Suppressor macrophage treated with lipopolysaccharide for 1 hour (primary cell): Measurements from ENCODE around the gene HYAL3.
"Not testable (repeated sequence)": the region's sequence is repeated elsewhere in the genome, so short reads cannot be mapped to it uniquely, and the experiment has no call there.

Source experiments
- DNase-seq, 3 donors: peaks; one replicate each; pipeline ENCODE4 v3.0.0-alpha.2; 2020 to 2022

Gene HYAL3

DNA sequence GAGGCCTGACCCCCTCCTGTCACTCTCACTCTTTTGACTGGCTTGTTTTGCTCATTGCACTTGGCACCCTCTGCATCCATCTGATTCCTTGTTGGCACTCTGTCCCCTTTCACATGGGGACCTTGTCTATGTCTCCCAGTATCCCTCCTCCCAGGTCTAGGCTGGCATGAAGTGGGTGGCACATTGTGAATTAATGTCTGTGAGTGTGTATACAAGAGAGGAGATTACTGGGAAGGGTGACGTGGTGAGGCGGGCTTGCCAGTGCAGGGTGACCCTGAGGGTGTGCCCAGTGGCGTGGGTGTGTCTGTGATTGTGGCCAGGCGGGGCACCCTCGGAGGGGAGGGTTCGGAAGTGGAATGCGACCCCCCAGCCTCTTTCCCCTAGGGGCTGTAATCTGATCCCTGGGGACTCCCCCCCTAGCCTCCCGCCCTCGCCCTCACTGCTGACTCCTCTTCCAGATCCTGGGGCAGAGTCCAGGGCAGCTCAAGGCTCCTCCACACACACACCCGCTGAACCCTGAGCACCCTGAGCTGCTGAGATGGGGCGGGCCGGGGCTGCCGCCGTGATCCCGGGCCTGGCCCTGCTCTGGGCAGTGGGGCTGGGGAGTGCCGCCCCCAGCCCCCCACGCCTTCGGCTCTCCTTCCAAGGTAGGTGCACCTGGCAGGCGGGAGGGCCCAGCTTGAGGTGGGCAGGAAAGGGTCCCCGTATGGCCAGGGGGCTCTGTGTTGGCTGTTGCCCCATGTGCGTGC lies 30.3 kb downstream of the HYAL3 start, which contains the start of gene SEMA3B:
TSS of gene SEMA3B (plus strand) at position 445 of the 749 bp plus-strand sequence. CDS start at position 539, 94 bp downstream.
- no peak for DNase-seq

DNA sequence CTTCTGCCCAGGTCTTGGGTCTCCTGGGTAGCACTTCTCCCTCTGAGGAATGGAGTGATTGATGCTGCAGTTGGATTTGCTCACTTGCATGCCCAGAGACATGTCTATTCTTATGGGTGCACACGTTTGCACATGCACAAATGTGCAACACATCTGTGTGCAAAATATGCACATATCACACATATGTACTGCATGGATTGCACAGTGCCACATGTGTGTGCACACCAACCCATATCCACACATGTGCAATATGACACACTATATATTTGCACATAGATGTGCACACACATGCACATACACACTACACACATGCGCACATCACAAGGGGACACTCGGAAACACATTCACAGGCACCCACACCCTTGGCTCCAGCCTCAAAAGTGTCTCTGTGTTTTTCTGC lies 30.9 kb downstream of the HYAL3 start:
- no peak for DNase-seq

DNA sequence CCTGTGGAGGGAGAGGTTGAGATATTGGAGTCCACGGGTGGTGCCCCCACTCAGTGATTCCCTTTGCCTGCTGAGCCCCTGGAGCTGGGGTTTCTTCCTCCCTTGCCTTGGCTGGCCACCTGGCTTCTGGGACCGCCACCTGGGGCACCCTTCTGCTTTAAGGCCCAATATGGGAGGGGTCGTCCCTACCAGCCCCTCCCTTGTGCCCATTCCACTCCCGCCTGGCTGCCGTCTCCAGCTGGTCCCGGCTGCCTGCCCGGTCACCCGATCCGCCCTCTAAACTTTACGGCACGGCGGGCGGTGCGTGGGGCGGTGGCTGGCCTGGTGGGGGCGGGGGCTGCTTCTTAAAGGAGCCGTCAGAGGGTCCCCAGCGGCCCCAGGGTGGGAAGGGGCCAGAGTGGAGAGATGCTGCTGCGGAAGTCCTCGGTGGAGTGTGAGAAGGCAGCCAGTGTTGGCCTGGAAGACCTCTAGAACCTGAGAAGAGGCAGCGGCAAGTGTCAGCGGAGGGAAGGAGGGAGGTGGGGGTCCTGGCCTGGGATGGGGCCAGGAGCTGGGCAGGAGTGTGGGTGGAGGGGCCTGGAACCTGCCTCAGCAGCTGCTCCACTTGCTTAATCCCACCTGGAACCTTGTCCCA lies 31.8 kb downstream of the HYAL3 start:
- DNase-seq, result no peak

DNA sequence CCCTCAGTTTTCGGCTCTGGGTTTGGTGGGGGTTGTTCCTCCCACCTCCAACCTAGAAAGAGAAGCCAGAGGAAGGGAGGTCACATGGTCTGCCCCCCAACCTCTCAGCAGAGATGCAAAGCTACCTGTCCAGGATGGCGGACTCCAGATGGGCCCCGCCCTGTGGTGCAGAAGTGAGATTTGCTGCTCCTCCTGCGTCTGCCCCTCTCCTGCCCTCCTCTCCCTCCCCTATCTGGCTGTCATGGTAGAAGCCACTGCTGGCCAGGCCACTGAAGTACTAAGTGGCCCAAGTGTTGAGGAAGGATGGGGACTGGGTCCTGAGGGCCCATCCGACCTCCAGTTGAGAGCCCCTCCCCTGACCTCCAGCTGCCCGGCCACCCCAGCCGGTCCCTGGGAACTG lies 32.4 kb downstream of the HYAL3 start:
- DNase-seq, result no peak

DNA sequence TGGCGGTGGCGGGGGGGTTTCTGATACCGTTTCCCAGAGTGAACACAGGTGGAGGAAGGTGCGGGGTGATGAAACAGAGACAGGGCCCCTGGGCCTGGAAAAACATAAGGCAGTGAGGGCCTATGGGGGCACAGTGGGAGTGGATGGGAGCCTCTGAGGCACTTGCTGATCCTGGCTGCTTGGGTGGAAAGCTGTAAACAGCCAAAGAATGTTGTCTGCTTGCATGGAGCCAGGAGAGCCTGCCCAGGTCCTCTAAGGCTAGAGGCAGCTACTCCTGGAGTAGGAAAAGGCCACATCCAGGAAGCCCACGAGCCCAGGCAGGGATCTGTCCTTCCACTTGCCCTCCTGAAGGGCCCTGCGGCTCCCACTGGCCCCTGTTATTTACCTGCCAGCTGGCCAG lies 33.2 kb downstream of the HYAL3 start:
- no peak for DNase-seq

DNA sequence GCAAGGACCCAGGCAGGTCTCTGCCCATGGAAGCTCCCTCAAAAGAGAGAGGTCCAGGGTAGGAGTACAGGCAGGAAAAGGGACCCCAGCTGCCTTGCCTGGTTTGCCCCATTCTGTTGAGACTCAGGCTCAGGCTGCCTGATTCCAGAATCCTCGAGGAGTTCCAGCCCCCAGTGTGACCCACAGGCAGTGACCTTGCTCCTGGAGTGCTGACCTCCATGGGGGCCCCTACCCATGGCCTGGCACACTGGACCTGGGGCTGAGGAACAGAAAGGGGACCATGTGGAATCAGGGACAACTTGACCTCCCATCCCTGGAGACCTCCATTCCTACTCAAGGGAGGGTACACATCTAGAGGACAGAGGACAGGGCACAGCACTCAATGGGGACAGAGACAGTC lies 33.6 kb downstream of the HYAL3 start:
- DNase-seq, result no peak

DNA sequence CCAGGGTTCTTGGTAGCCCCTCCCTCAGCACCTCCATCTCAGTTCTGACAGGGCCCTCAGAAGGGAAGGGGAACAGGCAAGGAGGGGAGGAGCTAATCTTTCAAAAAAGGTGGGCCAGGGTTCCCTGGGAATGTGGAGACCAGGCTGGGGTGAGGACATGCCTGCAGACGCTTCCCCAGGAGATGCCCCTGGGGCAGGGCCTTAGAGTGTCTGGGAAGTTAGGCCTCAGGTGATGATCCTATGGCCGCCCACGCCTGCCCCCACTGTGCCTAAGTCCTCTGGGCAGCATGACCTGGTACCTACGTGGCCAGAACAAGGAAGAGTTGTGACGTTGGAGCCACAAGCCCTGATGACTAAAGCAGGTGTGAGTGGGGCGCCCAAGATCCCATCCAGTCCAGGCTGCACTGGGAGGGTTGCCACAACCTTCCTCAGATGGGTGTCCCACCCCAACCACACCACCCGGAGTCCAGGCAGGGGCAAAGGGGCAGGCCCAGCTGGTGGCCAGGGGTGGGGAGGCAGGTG lies 34.2 kb downstream of the HYAL3 start:
- no peak for DNase-seq

DNA sequence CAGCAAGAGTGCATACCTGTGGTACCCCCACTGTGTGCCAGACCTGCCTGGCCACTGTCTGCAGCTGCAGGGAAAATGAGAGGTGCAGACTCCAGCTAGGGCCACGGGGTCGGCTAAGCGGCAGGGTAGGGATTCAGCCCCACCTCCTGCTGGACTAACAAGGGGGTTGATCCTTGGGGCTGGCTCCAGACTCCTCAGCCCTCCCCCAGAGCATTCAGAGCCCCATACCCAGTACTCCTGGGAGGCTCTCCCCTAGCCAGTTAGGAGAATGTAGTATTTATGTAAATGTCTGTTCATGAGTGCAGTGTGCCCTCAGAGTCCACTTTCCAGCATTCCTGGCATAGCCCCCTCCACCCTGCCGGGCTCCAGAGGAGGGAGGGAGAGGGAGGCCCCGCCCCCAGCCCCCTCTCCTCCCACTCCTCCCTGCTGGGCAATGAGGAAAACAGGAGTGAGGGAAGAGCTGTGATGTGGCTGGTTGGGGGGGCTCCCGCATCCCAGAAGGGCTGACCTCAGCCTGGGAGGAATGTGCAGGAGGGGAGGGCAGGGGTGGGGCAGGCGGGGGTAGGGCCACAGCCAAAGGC lies 34.7 kb downstream of the HYAL3 start:
- DNase-seq, result no peak

DNA sequence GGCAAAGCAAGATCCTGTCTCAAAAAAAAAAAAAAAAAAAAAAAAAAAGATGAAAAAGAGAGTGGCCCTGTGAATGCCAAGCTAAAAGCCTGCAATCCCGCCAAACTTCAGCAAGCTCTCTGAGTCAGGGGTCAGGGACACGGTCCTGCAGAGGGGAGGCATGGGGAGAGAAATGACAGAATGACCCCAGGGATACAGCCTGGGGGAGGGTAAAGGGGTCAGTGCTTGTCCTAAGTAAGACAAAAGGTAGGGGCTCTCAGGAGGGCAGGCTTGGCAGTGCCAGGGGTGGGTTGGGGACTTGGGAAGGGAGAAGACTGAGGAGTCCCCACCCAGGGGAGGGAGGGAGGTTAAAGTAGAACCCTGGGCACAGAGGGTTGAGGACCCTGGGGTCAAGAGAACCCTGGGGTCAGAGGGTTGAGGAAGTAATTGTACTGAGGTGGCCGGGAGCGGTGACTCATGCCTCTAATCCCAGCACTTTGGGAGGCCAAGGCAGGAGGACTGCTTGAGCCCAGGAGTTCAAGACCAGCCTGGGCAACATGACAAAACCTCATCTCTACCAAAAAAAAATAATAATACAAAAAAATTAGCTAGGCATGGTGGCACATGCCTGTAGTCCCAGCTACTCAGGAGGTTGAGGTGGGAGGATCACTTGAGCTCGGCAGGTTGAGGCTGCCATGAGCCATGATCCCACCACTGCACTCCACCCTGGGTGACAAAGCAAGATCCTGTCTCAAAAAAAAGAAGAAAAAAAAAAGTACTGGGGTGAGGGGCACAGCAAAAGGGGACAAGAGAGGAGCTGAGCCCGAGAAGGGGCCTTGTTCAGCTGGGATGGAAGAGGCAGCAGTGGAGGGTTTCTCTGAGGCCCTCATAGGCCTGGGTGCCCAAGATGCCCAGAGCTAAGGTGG lies 35.5 kb downstream of the HYAL3 start:
- no peak for DNase-seq

DNA sequence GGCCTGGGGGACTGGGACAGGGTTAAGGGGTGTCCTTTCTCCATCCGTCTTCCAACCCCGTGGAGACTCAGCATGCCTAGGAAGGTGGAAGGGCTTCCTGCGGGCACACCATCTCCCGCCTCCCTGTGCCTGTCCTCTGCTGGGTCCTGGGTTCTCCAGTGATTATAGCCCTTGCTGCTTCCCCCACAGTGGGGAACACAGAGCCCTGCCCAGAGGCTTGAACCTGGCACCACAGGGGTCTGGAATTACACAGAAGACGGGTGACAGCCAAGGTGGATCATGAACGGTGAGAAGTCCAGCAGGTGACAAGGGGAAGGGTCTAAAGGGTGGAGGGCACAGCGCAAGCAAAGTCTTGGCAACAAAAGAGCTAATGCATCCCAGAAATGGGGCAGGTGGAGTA lies 36.4 kb downstream of the HYAL3 start:
- no peak for DNase-seq

DNA sequence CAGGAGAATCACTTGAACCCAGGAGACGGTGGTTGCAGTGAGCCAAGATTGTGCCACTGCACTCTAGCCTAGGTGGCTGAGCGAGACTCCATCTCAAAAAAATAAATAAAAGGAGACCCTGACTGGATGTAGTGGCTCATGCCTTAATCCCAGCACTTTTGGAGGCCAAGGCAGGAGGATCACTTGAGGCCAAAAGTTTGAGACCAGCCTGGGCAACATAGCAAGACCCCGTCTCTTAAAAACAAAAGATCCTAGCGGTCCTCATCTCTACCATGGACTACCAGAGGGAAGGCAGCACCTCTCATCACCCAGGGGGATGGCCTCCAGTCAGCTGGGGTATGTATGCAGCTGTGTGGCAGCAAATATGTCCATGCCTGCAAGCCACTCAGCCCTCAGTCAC lies 37.0 kb downstream of the HYAL3 start:
- DNase-seq, result not testable (repeated sequence)

DNA sequence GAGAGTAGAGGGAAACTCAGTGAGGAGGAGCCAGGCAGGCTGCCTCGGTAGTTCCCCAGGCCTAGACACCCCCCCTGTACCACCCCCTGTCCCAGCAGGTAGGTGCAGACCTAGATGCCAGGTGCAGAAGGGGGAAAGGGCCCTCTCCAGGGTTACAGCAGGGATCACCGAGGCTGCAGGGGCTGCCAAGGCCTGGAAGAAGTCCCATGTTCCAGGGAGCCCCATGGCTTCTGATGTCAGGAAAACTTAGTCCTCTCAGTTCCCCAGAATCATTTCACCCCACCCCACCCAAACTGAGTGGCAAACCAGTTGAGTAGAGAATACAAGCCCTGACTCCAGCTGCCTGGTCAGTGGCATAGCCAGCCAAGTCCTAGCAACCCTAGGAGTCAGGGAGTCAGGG lies 37.7 kb downstream of the HYAL3 start:
- DNase-seq, result no peak

DNA sequence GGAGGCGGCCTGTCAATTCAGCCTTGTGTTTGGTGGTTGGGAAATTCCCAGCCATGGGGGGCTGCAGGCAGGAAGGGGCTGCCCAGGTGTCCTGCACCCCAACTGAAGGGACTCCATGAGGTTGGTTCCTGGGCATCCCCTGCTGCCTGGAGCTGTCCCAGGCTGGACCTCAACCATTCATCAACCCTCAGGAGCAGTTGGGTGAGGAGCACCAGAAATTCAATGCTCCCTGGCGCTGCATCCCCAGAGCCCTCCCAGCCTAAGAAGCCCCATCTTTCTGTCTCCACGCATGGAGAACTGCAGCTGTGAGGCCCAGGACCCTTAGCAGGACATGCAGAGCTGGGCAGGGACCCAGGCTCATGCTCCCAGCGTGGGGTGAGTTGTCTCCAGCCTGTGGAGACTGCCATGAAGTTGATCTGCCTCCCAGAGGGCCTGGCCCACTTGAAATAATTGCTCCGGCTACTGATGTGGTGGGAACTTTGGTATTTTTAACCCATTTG lies 38.2 kb downstream of the HYAL3 start:
- no peak for DNase-seq

DNA sequence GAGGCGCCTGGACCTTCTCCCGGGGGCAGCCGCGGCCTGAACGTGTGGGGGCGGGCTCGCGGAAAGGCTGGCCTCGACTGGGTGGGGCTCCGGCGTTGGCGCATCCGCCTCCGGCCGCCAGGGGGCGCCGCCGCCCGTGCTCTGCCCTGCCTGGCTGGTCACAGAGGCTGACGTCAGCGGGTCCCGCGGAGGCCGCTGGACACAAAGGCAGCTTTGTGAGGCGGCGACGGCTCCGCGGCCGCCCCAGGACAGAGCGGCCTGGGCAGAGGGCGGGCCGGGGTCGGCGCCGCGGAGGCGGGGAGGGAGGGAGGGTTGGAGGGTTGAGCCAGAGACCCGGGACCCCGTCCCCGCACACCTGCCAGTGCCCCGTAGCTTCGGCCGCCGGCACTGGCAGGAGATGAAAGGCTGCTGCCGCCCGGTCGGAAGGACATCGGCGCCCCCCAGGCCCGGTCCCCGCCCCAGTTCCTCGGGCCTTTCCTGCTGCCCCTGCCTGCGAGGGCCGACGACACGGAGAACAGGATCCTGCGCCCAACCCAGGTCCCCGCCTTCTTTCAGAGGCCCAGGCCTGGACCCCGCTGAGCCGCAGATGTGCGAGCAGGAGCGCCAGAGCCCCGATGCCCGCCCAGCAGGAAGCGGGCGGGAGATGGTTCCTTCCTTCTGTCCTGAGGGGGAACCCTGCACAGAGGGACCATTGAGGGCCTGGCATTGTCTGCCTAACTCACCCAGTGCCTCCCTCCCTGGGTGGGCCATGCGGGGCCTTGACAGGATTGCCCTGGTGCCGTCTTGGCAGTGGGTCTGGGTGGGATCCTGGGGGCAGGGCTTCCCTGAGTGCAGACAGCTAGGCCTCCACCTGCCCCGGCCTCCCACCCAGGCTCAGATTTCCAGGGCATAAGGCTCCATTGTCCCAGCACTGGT lies 38.9 kb downstream of the HYAL3 start:
- peak; percentile 94 to 97 (median 95) for DNase-seq

DNA sequence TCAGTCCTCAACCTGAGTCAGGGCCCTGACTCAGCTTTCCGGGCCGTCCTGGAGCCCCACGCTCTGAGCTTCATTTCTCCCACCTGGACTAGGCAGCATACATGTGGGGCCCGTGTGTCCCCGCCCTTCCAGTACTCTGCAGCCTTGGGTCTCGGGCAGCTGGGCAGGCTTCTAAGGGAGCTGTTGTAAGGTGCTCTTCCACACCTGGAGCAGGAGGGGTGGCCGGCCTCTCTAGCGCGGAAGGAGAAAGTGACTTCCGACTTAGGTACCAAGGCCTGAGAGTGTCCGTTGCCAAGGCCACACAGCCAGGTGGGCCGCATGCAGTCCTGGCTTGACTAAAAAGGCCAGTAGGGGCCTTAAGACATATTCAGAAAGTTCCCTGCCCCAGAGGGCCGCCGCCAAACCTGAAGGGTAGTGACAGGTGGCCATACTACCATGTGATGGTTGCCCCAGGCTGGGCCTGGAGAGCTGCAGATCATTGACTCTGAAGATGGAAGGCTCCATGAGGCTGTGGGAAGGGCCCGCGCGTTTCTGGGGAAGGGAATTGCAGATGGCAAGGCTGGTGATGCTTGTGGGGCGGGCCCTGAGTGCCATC lies 39.7 kb downstream of the HYAL3 start:
- no peak for DNase-seq

DNA sequence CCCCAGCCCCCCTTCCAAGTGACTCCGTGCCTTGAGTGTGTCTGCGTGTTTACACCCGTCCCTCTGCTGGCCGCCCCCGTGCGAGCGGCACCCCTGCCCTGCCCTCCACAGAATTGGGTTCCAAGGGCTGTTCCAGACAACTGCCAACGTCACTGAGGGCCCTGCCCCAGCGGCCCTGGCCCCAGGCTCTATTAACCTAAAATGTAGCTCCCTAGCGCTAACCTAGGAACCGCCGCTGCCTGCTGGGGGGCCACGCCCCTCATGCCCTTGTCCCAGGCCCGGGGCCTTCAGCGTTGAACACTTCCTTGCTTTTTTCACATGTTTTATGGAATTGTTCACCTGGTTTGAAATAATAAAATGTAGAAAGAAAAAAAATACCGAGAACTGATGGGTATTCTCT lies 40.2 kb downstream of the HYAL3 start:
- DNase-seq, result no peak

DNA sequence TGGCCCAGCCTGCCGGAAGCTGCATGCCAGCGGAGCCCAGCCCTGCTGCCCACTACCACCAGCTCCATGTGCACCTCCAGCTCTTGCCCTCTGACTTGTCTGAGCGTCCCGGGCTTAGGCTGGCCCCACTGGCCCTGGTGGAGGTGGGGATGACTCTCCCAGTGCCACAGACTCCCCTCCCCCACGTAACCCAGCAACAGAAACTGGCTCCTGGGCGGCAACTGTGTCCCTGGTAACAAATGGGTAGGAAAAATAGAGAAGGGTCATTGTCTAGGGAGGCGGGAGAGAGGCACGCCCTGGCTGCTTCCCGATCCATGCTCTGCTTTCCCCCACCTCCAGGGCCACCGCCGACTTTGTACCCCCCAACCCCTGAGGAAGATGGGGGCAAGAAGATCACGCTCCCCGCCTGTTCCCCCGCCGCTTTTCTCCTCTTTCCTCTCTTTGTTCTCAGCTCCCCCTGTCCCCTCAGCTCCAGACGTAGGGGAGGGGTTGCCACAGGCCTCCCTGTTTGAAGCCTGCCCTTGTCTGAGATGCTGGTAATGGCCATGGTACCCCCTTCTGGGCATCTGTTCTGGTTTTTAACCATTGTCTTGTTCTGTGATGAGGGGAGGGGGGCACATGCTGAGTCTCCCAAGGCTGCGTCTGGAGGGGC lies 41.0 kb downstream of the HYAL3 start:
- DNase-seq, result no peak

DNA sequence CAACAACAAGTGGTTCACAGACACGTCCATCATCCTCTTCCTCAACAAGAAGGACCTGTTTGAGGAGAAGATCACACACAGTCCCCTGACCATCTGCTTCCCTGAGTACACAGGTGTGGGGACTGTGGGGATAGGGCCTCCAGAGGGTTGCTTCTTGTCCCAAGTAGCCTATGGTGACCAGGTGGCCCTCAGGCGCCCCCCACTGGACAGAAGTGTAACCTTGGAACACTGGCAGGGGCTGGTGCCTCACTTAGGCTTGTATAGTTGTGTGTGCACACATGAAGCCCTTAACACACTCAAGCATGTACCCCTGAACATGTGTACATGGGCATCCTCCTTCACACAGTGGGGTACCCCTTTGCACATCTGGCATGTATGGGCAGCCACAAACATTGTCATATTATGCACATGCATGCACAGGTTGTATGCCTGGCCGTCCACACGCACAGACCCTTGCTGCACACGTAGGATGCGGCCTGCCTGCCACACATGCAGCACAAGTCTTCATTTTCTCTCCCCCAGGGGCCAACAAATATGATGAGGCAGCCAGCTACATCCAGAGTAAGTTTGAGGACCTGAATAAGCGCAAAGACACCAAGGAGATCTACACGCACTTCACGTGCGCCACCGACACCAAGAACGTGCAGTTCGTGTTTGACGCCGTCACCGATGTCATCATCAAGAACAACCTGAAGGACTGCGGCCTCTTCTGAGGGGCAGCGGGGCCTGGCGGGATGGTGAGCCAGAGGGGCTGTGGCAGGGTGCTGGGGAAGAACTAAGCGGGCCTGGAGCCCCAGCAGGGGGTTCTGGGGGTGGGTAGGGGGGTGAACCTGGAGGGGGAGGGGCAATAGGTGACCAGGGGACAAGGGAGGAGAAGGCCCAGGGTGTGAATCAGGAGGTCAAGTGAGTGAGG lies 42.0 kb downstream of the HYAL3 start:
- peak in 2 of 3 donors; percentile 50 to 65 for DNase-seq

DNA sequence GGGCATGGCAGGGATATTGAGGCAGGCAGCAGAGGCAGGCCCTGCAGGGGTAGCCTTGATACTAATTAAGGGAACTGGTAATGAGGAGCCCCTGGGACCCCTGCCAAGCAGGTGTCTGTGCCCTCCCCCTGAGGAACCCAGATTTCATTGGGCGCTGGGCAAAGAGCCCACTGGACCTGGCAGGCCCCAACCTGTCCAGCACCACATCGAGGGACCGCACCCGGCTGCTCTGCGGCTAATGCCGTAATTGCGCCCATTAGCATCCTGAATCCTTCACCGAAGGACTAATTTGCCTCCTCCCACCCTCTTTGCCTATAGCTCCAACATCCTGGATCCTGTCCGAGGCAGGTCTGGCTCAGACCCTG lies 44.0 kb downstream of the HYAL3 start:
- DNase-seq, result no peak
